ENCODE measurements around the gene PARM1.

The PARM1 gene

GRCh38 chr4:74893171-74893570, 39.7 kb upstream of the PARM1 start:
- Histone ChIP-seq H3K36me3 (ENCODE audit: control insufficient read depth, insufficient read depth, low read length) (no peaks in the 10 kb centered on the region), H3K27me3 (replicated peaks; ENCODE audit: control insufficient read depth, insufficient read depth, low read length) (no peaks in the 10 kb centered on the region; the same call in 1 of the 2 replicates), H3K4me3 (replicated peaks; ENCODE audit: low read depth, low read length) (no peak overlapping the region)
- no peak for TF ChIP-seq CTCF (IDR thresholded peaks at IDR 0.05; ENCODE audit: insufficient read depth, low read length, poor library complexity, severe bottlenecking)
- DNase-seq (ENCODE audit: extremely low read depth, insufficient read length), result no peak

GRCh38 chr4:74896595-74896994, 36.3 kb upstream of the PARM1 start:
- no peak for DNase-seq (ENCODE audit: extremely low read depth, insufficient read length)
- H3K27me3 ChIP-seq (replicated peaks; ENCODE audit: control insufficient read depth, insufficient read depth, low read length), result no peaks in the 10 kb centered on the region; the same call in 1 of the 2 replicates

GRCh38 chr4:74897386-74897785, 35.5 kb upstream of the PARM1 start:
- Histone ChIP-seq H3K36me3 (ENCODE audit: control insufficient read depth, insufficient read depth, low read length) (no peaks in the 10 kb centered on the region), H3K4me3 (replicated peaks; ENCODE audit: low read depth, low read length) (no peak overlapping the region), H3K27me3 (replicated peaks; ENCODE audit: control insufficient read depth, insufficient read depth, low read length) (no peaks in the 10 kb centered on the region; the same call in 1 of the 2 replicates)
- no peak for TF ChIP-seq CTCF (IDR thresholded peaks at IDR 0.05; ENCODE audit: insufficient read depth, low read length, poor library complexity, severe bottlenecking)
- no peak for DNase-seq (ENCODE audit: extremely low read depth, insufficient read length)

More at GRCh38 chr4:74896595-74896994, 36.3 kb upstream of the PARM1 start:
- Histone ChIP-seq H3K4me3 (replicated peaks; ENCODE audit: low read depth, low read length) (no peak overlapping the region), H3K36me3 (ENCODE audit: control insufficient read depth, insufficient read depth, low read length) (no peaks in the 10 kb centered on the region)
- TF ChIP-seq CTCF (IDR thresholded peaks at IDR 0.05; ENCODE audit: insufficient read depth, low read length, poor library complexity, severe bottlenecking), result no peak

- DNase-seq (ENCODE audit: extremely low read depth, insufficient read length), result no peak
- TF ChIP-seq CTCF (IDR thresholded peaks at IDR 0.05; ENCODE audit: insufficient read depth, low read length, poor library complexity, severe bottlenecking), result no peak
- no peaks in the 10 kb centered on the region for H3K27me3 ChIP-seq (replicated peaks; ENCODE audit: control insufficient read depth, insufficient read depth, low read length)
Observed at GRCh38 chr4:74900862-74901261, 32.1 kb upstream of the PARM1 start.

GRCh38 chr4:74904509-74905065, 28.3 kb upstream of the PARM1 start:
- Histone ChIP-seq H3K36me3 (ENCODE audit: control insufficient read depth, insufficient read depth, low read length) (no peaks in the 10 kb centered on the region), H3K4me3 (replicated peaks; ENCODE audit: low read depth, low read length) (no peak overlapping the region), H3K27me3 (replicated peaks; ENCODE audit: control insufficient read depth, insufficient read depth, low read length) (no peaks in the 10 kb centered on the region)
- TF ChIP-seq CTCF (IDR thresholded peaks at IDR 0.05; ENCODE audit: insufficient read depth, low read length, poor library complexity, severe bottlenecking), result no peak
- DNase-seq (ENCODE audit: extremely low read depth, insufficient read length), result no peak

More at GRCh38 chr4:74900862-74901261, 32.1 kb upstream of the PARM1 start:
- Histone ChIP-seq H3K4me3 (replicated peaks; ENCODE audit: low read depth, low read length) (no peak overlapping the region), H3K36me3 (ENCODE audit: control insufficient read depth, insufficient read depth, low read length) (no peaks in the 10 kb centered on the region)

- DNase-seq (ENCODE audit: extremely low read depth, insufficient read length), result no peak
- Histone ChIP-seq H3K27me3 (replicated peaks; ENCODE audit: control insufficient read depth, insufficient read depth, low read length) (no peaks in the 10 kb centered on the region), H3K36me3 (ENCODE audit: control insufficient read depth, insufficient read depth, low read length) (no peaks in the 10 kb centered on the region), H3K4me3 (replicated peaks; ENCODE audit: low read depth, low read length) (no peak overlapping the region)
- no peak for TF ChIP-seq CTCF (IDR thresholded peaks at IDR 0.05; ENCODE audit: insufficient read depth, low read length, poor library complexity, severe bottlenecking)
Observed at GRCh38 chr4:74906771-74907170, 26.1 kb upstream of the PARM1 start.
